ENCODE measurements around the gene AGBL2.
A peak's percentile ranks its signal among the peaks of the same experiment; 100 is the strongest.

DNA sequence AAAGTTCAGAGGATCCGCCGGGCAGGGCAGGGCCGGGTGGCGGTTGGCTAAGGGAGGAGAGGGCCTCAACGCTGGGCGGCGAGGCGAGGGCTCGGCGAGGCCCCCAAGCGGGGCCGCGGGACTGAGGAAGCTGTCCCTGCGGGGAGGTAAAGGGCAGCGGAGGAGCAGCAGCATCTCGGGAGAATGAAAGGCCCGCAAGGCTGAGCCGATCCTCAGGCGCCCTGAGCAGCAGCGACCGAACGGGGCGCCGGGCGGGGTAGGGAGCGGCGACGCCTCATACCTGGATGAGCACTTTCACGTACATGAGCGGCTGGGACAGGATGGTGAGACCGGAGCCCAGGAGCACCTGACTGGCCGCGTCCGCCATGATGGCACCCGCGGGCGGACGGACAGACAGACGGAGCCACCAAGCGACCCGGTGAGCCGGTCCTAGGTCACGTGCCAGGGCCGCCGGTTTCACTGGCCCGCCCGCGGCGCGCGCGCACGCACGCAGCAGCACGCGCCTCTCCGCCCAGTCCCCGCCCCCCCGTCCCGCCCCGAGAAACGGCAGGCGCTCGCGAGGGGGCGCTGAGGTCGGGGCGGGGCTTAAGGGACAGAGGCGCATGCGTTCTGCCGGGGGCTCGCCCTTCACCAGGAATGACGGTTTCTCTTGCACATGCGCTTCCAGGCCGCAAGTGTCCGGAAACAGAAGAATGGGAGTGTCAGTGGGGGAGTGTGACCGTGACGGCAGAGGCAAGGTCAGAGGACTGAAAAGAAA lies 72.9 kb downstream of the AGBL2 start, which contains the start of gene MTCH2:
- TF ChIP-seq POLR2AphosphoS5 (IDR thresholded peaks at IDR 0.05; ENCODE audit: borderline replicate concordance, low read depth, low read length) (peak; percentile 90; the same call in 1 of the 2 replicates), EZH2 (IDR thresholded peaks at IDR 0.05) (no peak)
